HG02973 (cell line): ENCODE measurements around the gene DDIT3.

Experiments
- ATAC-seq: cut with Tn5 transposase; IDR thresholded peaks from one replicate; pipeline ENCODE4 v1.9.1; 2021; ENCODE audit warnings: moderate library complexity; ENCODE audit not compliant: unreplicated experiment

DDIT3 gene

GRCh38 chr12:57470286-57470969 lies 49.9 kb downstream of the DDIT3 start:
- no peak for ATAC-seq

- ATAC-seq = no peak
These were observed 50.8 kb downstream of the DDIT3 start for GRCh38 chr12:57469296-57470164.

GRCh38 chr12:57467915-57468314 lies 52.4 kb downstream of the DDIT3 start:
- no peak for ATAC-seq

- ATAC-seq = no peak
These were observed 53.0 kb downstream of the DDIT3 start for GRCh38 chr12:57467212-57467874.
